DND-41 (cell line): ENCODE data around the gene SNX9.

Experiments used
- EZH2 ChIP-seq: IDR thresholded peaks from 3 replicates; pipeline ENCODE4 v1.6.1; 2012; ENCODE audit warnings: borderline replicate concordance, low read depth, mild to moderate bottlenecking, moderate library complexity, low read length, inconsistent platforms; ENCODE audit not compliant: severe bottlenecking
- TF ChIP-seq, protein P1 (sequence below): IDR thresholded peaks from 2 replicates; pipeline ENCODE4 v1.5.1; 2012; ENCODE audit warnings: borderline replicate concordance, low read length, moderate library complexity, mild to moderate bottlenecking; ENCODE audit not compliant: poor library complexity, severe bottlenecking; ENCODE audit errors: extremely low read depth

DNA sequence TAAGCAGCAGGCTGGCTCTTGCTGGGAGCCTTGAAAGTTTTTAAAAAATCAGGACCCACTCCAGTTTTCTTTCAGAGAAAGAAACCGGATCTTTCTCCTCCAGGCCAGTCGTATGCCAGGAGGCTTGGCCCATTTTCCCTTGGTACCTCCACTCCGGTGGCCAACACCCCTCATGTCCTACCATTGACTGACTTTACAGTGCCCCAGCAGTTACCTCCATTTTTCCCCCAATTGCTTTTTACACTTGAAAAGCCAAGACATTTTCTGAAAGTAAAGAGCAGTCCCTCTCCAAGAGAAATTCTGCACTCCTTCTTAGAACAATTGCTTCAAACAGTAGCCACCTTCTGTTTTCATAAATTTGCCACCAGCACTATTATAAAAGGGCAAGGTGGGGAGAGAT lies 47.7 kb upstream of the SNX9 start:
- TF ChIP-seq, protein P1, sequence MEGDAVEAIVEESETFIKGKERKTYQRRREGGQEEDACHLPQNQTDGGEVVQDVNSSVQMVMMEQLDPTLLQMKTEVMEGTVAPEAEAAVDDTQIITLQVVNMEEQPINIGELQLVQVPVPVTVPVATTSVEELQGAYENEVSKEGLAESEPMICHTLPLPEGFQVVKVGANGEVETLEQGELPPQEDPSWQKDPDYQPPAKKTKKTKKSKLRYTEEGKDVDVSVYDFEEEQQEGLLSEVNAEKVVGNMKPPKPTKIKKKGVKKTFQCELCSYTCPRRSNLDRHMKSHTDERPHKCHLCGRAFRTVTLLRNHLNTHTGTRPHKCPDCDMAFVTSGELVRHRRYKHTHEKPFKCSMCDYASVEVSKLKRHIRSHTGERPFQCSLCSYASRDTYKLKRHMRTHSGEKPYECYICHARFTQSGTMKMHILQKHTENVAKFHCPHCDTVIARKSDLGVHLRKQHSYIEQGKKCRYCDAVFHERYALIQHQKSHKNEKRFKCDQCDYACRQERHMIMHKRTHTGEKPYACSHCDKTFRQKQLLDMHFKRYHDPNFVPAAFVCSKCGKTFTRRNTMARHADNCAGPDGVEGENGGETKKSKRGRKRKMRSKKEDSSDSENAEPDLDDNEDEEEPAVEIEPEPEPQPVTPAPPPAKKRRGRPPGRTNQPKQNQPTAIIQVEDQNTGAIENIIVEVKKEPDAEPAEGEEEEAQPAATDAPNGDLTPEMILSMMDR: no peak
- no peak for TF ChIP-seq EZH2
